WTC11 (cell line): Measurements from ENCODE around the gene TNIP1.

Source experiments
- CTCF ChIP-seq: fragments of 200-600 bp; IDR thresholded peaks from 2 replicates; pipeline ENCODE4 v1.8.0; 2022; ENCODE audit warnings: antibody characterized with exemption
- FOXK1 ChIP-seq: sonication (generic); formaldehyde crosslinking; IDR thresholded peaks from 2 replicates; pipeline ENCODE4 v1.8.0; 2022; ENCODE audit warnings: mild to moderate bottlenecking, moderate library complexity, missing genetic modification reagents
- MAX ChIP-seq: sonication (generic); formaldehyde crosslinking; IDR thresholded peaks from 2 replicates; pipeline ENCODE4 v1.8.0; 2022; ENCODE audit warnings: mild to moderate bottlenecking, missing genetic modification reagents
- SMAD4 ChIP-seq: sonication (generic); formaldehyde crosslinking; IDR thresholded peaks from 2 replicates; pipeline ENCODE4 v1.8.0; 2022; ENCODE audit warnings: mild to moderate bottlenecking, missing genetic modification reagents
- ZNF281 ChIP-seq: sonication (generic); formaldehyde crosslinking; IDR thresholded peaks from 2 replicates; pipeline ENCODE4 v1.8.0; 2023; ENCODE audit warnings: mild to moderate bottlenecking, missing genetic modification reagents

- TF ChIP-seq FOXK1 (no peak), ZNF281 (CRISPR knock-in tag) (no peak), SMAD4 (no peak), MAX (CRISPR knock-in tag) (no peak), CTCF (no peak)
These were observed 50.5 kb downstream of the TNIP1 start for GRCh38 chr5:151030379-151030778.
